Urinary bladder (tissue), 2 donors: ENCODE results near the gene XYLT2. TPM values are rescaled to one million over a fixed set of nuclear protein-coding genes. Genes with fewer than 3 reads are reported as not detected.

Source experiments
- polyA plus RNA-seq: library from polyadenylated mRNA; stranded (reverse); fragments of 200-250 nt; gene quantifications from one replicate; pipeline ENCODE4 v1.2.3, GENCODE V29; 2013
- small RNA-seq: library from RNA; depleted of rRNA; stranded (forward); fragments of <200 nt; gene quantifications from one replicate; pipeline ENCODE3, GENCODE V24; 2014
- total RNA-seq: library from RNA; depleted of rRNA; stranded (reverse); fragments of >200 nt; gene quantifications from one replicate; pipeline ENCODE4 v1.2.3, GENCODE V29; 2014
- donor health status: healthy.

XYLT2 gene
- total and polyA plus RNA-seq, 2 donors = 17.6 to 27.8 TPM

Small RNA genes lying within 50 kb of the gene (small RNA-seq; reads per million reads assigned to genes)
- gene RF00019 = not detected

Other genes with a start within 250 kb of the XYLT2 start
- 2.2 TPM for gene SAMD14, start 216.0 kb upstream of the XYLT2 start, total RNA-seq
- 3.7 TPM for gene SAMD14, start 216.0 kb upstream of the XYLT2 start, polyA plus RNA-seq
- gene PPP1R9B, start 195.4 kb upstream of the XYLT2 start, total RNA-seq = 16.6 TPM
- 29.6 TPM for gene PPP1R9B, start 195.4 kb upstream of the XYLT2 start, polyA plus RNA-seq
- 15.4 TPM for gene SGCA, start 180.1 kb upstream of the XYLT2 start, total RNA-seq
- 89.1 TPM for gene SGCA, start 180.1 kb upstream of the XYLT2 start, polyA plus RNA-seq
- gene COL1A1, start 144.5 kb upstream of the XYLT2 start, total RNA-seq = 5,262 TPM
- 802 TPM for gene COL1A1, start 144.5 kb upstream of the XYLT2 start, polyA plus RNA-seq
- 1.0 TPM for gene TMEM92, start 71.7 kb upstream of the XYLT2 start, total RNA-seq
- gene TMEM92, start 71.7 kb upstream of the XYLT2 start, polyA plus RNA-seq = 2.5 TPM
- gene MRPL27, start 27.1 kb downstream of the XYLT2 start, total RNA-seq = 38.6 TPM
- 99.6 TPM for gene MRPL27, start 27.1 kb downstream of the XYLT2 start, polyA plus RNA-seq
- gene EME1, start 27.1 kb downstream of the XYLT2 start, total RNA-seq = 2.7 TPM
- gene EME1, start 27.1 kb downstream of the XYLT2 start, polyA plus RNA-seq = 0.29 TPM
- 62.5 TPM for gene LRRC59, start 51.4 kb downstream of the XYLT2 start, total RNA-seq
- 48.3 TPM for gene LRRC59, start 51.4 kb downstream of the XYLT2 start, polyA plus RNA-seq
- 23.2 TPM for gene ACSF2, start 80.1 kb downstream of the XYLT2 start, total RNA-seq
- gene ACSF2, start 80.1 kb downstream of the XYLT2 start, polyA plus RNA-seq = 32.6 TPM
- 0.32 TPM for gene CHAD, start 122.8 kb downstream of the XYLT2 start, total RNA-seq
- not detected for gene CHAD, start 122.8 kb downstream of the XYLT2 start, polyA plus RNA-seq
- 17.0 TPM for gene RSAD1, start 132.7 kb downstream of the XYLT2 start, total RNA-seq
- gene RSAD1, start 132.7 kb downstream of the XYLT2 start, polyA plus RNA-seq = 29.2 TPM
- 1.3 TPM for gene MYCBPAP, start 162.3 kb downstream of the XYLT2 start, total RNA-seq
- 0.23 TPM for gene MYCBPAP, start 162.3 kb downstream of the XYLT2 start, polyA plus RNA-seq
- 4.4 TPM for gene EPN3, start 186.6 kb downstream of the XYLT2 start, total RNA-seq
- 5.6 TPM for gene EPN3, start 186.6 kb downstream of the XYLT2 start, polyA plus RNA-seq
- 32.5 TPM for gene SPATA20, start 201.0 kb downstream of the XYLT2 start, total RNA-seq
- 32.6 TPM for gene SPATA20, start 201.0 kb downstream of the XYLT2 start, polyA plus RNA-seq
- 6.6 TPM for gene CACNA1G, start 214.6 kb downstream of the XYLT2 start, total RNA-seq
- gene CACNA1G, start 214.6 kb downstream of the XYLT2 start, polyA plus RNA-seq = 0.15 TPM